Prostate gland (tissue), 2 donors: ENCODE measurements around the gene SLCO3A1.

ENCODE experiments used
- POLR2AphosphoS5 ChIP-seq: sonication (generic); formaldehyde crosslinking; IDR thresholded peaks from one replicate; pipeline ENCODE4 v1.6.1; 2017; ENCODE audit warnings: antibody characterized with exemption
- TF ChIP-seq, protein P1 (sequence below), 4 experiments: fragments of 200-600 bp in 2 of 4; fragments of 450-650 bp in 2 of 4; sonication (generic) in 2 of 4; IDR thresholded peaks; 1 replicate in 3 of 4; 2 replicates in 1 of 4; pipeline ENCODE4 v1.5.1; 2016 to 2019; ENCODE audit warnings: antibody characterized with exemption in 4 of 4, mild to moderate bottlenecking in 2 of 4, moderate library complexity in 2 of 4

DNA sequence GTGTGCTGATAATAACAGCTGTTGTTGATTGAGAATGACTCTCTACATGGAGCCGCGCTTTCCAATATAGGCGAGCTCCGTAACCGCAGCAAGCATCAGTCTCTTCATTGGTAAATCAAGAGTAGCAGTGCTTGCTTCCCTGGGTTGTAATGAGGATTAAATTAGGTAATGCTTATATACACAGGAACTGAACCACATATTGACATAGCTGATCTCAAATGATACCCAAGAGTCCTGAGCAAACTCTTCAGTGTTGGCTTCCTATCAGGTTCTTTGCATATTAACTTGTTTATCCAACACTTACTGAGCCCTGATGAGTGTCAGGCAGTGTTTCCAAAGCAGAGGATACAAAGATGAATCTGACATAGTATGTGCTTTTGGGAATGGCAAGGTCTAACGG lies 46.4 kb upstream of the SLCO3A1 start:
- TF ChIP-seq, protein P1, sequence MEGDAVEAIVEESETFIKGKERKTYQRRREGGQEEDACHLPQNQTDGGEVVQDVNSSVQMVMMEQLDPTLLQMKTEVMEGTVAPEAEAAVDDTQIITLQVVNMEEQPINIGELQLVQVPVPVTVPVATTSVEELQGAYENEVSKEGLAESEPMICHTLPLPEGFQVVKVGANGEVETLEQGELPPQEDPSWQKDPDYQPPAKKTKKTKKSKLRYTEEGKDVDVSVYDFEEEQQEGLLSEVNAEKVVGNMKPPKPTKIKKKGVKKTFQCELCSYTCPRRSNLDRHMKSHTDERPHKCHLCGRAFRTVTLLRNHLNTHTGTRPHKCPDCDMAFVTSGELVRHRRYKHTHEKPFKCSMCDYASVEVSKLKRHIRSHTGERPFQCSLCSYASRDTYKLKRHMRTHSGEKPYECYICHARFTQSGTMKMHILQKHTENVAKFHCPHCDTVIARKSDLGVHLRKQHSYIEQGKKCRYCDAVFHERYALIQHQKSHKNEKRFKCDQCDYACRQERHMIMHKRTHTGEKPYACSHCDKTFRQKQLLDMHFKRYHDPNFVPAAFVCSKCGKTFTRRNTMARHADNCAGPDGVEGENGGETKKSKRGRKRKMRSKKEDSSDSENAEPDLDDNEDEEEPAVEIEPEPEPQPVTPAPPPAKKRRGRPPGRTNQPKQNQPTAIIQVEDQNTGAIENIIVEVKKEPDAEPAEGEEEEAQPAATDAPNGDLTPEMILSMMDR (IDR thresholded peaks at IDR 0.05) = no peak
- no peak for TF ChIP-seq POLR2AphosphoS5
